Measurements from ENCODE around the gene WDR90.

DNA sequence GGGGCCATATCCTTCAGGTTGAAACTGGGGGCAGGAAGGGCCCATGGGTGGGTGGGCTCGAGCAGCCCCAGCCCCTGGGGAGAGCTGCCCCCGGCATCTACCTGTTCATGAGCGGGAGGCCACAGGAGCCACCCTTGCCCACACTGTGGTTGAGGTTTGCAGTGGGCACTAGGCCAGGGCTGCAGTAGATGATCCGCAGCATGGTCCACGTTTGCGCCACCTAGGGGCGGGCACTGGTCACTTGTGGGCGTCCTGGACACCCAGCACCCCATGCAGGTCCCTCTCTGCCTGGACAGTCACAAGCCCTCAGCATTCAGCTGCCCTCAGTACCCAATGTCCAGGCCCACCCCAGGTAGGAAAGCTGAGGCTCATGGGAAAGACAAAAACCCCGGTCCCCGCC, 36.8 kb downstream of the WDR90 start:
- TF ChIP-seq, protein P1, sequence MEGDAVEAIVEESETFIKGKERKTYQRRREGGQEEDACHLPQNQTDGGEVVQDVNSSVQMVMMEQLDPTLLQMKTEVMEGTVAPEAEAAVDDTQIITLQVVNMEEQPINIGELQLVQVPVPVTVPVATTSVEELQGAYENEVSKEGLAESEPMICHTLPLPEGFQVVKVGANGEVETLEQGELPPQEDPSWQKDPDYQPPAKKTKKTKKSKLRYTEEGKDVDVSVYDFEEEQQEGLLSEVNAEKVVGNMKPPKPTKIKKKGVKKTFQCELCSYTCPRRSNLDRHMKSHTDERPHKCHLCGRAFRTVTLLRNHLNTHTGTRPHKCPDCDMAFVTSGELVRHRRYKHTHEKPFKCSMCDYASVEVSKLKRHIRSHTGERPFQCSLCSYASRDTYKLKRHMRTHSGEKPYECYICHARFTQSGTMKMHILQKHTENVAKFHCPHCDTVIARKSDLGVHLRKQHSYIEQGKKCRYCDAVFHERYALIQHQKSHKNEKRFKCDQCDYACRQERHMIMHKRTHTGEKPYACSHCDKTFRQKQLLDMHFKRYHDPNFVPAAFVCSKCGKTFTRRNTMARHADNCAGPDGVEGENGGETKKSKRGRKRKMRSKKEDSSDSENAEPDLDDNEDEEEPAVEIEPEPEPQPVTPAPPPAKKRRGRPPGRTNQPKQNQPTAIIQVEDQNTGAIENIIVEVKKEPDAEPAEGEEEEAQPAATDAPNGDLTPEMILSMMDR (IDR thresholded peaks at IDR 0.05), result peak in 2 of 3 experiments; percentile 12 to 30
- no peak for TF ChIP-seq POLR2A (IDR thresholded peaks at IDR 0.05; ENCODE audit: low read depth)
- TF ChIP-seq POLR2AphosphoS5 (IDR thresholded peaks at IDR 0.05), result no peak

All from esophagus muscularis mucosa (tissue), 3 donors.